ENCODE data around the gene DIS3L. TPM values are rescaled to one million over a fixed set of nuclear protein-coding genes. Genes with fewer than 3 reads are reported as not detected.

The DIS3L gene
- total RNA-seq, 1 experiment from 2014 or later: 31.1 TPM

DNA sequence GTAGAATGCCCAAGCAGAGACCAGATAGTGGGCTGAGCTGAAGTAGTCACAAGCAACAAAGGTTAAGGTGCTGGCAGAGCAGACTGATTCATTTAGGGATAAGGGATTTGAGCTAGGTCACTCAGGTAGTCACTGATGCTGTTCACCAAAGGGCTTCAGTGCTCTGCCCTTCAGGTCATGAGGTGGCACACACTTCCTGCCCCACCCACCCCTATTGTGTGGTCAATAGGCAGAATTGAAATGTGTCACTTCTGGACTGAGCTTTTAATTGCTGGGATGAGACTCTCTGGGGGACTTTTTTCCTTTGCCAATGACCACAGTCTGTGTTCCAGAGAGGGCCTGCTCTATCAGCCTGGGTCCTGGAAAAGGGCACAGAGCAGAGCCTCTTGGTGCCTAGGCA lies 2.9 kb upstream of the DIS3L start:
- CTCF ChIA-PET: no interaction called here
- no peaks in the 10 kb centered on the region for H3K36me3 ChIP-seq (ENCODE audit: control insufficient read depth, insufficient read depth, low read length)
- H3K4me3 ChIP-seq (ENCODE audit: low read depth in 2 of 2, low read length in 2 of 2): no peak overlapping the region
- intact Hi-C loops (cut with micrococcal nuclease; ENCODE audit: unreplicated experiment): no loop called here
- peaks cover 17% of the 10 kb centered on the region for H3K4me1 ChIP-seq (ENCODE audit: control insufficient read depth, insufficient read depth, low read length)
- ATAC-seq: no peak
- no peak for DNase-seq (ENCODE audit: low read depth, low spot score)
- POLR2A ChIA-PET: no interaction called here
- no TSS peak for BruUV-seq (replicated peaks)
- H3K9me3 ChIP-seq (ENCODE audit: control insufficient read depth, insufficient read depth, low read depth, low read length): no peaks in the 10 kb centered on the region
- TF ChIP-seq POLR2AphosphoS5 (IDR thresholded peaks at IDR 0.05; ENCODE audit: low read depth, low read length) (no peak), REST (IDR thresholded peaks at IDR 0.05; ENCODE audit: insufficient read depth in 1 of 2, low read depth in 2 of 2, low read length in 1 of 2) (no peak), SIN3A (IDR thresholded peaks at IDR 0.05; ENCODE audit: borderline replicate concordance, insufficient read depth, low read depth, low read length) (no peak), TCF7L2 (IDR thresholded peaks at IDR 0.05; ENCODE audit: low read depth, low read length) (no peak)
- TF ChIP-seq, protein P1, sequence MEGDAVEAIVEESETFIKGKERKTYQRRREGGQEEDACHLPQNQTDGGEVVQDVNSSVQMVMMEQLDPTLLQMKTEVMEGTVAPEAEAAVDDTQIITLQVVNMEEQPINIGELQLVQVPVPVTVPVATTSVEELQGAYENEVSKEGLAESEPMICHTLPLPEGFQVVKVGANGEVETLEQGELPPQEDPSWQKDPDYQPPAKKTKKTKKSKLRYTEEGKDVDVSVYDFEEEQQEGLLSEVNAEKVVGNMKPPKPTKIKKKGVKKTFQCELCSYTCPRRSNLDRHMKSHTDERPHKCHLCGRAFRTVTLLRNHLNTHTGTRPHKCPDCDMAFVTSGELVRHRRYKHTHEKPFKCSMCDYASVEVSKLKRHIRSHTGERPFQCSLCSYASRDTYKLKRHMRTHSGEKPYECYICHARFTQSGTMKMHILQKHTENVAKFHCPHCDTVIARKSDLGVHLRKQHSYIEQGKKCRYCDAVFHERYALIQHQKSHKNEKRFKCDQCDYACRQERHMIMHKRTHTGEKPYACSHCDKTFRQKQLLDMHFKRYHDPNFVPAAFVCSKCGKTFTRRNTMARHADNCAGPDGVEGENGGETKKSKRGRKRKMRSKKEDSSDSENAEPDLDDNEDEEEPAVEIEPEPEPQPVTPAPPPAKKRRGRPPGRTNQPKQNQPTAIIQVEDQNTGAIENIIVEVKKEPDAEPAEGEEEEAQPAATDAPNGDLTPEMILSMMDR (IDR thresholded peaks at IDR 0.05): no peak
- H3K27me3 ChIP-seq (ENCODE audit: control insufficient read depth, insufficient read depth, low read length): no peaks in the 10 kb centered on the region
- in situ Hi-C loops (cut with HindIII; ENCODE audit: low pct_unique_long_range_greater_than_20kb, low sequenced_read_pairs): no loop called here
- no peak overlapping the region for H3K27ac ChIP-seq (ENCODE audit: low read length)

DNA sequence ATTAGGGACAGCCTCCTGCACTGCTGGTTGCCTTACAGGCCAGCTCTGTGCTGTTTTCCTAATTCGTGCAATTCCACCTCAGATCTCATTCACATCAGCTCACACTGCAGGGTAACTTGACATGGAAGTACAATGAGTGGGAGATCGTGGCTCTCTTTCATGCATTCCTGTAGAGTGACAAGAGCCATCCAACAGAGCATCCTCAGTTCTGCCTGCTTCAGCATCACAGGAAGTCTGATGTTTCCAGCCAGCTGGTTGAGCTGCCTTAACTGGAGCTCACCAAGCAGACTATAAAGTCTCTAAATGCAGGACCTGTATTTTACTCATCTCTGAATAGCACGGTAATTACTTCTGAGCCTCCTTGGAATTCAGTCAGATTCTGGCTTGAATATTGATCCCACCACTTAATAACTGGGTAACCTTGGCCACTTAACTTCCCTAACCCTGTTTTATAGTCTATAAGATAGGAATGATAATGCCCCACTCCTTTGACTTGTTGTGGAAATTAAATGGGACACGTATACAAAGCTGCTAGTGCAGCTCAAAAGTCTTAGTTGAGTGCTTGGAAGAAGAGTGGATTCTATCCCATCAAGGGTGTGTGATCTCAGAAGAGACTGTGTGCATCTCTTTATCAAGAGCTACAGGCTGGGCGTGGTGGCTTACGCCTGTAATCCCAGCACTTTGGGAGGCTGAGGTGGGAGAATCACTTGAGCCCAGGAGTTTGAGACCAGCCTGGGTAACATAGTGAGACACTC lies 1.4 kb upstream of the DIS3L start:
- no peak for DNase-seq (ENCODE audit: low read depth, low spot score)
- POLR2A ChIA-PET: no interaction called here
- in situ Hi-C loops (cut with HindIII; ENCODE audit: low pct_unique_long_range_greater_than_20kb, low sequenced_read_pairs) (no loop called here), intact Hi-C loops (cut with micrococcal nuclease; ENCODE audit: unreplicated experiment) (no loop called here)
- Histone ChIP-seq H3K27me3 (ENCODE audit: control insufficient read depth, insufficient read depth, low read length) (no peaks in the 10 kb centered on the region), H3K4me3 (ENCODE audit: low read depth in 2 of 2, low read length in 2 of 2) (no peak overlapping the region), H3K9me3 (ENCODE audit: control insufficient read depth, insufficient read depth, low read depth, low read length) (no peaks in the 10 kb centered on the region), H3K36me3 (ENCODE audit: control insufficient read depth, insufficient read depth, low read length) (no peaks in the 10 kb centered on the region), H3K4me1 (ENCODE audit: control insufficient read depth, insufficient read depth, low read length) (peaks cover 22% of the 10 kb centered on the region), H3K27ac (ENCODE audit: low read length) (no peak overlapping the region)
- no peak for TF ChIP-seq REST (IDR thresholded peaks at IDR 0.05; ENCODE audit: insufficient read depth in 1 of 2, low read depth in 2 of 2, low read length in 1 of 2)
- no peak for TF ChIP-seq TCF7L2 (IDR thresholded peaks at IDR 0.05; ENCODE audit: low read depth, low read length)
- TF ChIP-seq, protein P1 (IDR thresholded peaks at IDR 0.05): no peak
- no peak for TF ChIP-seq POLR2AphosphoS5 (IDR thresholded peaks at IDR 0.05; ENCODE audit: low read depth, low read length)
- no peak for TF ChIP-seq SIN3A (IDR thresholded peaks at IDR 0.05; ENCODE audit: borderline replicate concordance, insufficient read depth, low read depth, low read length)
- CTCF ChIA-PET: no interaction called here
- no peak for ATAC-seq
- BruUV-seq (replicated peaks): no TSS peak

Data from Panc1 (cell line).